ENCODE data around the gene FAP.

FAP gene

DNA sequence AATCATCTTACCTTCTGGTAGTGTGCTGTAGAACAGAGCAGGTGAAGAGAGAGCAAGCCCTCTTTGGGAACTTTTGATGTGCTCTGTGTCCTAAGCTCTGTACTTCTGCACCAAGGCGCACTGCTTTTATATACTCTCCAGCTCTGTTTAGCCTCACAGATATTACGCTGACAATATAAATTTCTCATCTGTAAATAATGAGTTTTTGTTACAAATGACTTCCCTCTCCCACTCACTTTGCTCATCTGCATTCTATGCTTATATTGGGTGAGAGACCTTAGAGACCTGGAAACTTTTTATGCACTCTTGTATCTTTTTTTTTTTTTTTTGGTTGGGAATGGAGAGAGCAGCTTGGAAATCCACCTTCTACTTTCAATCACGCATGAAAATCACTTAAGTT is 91.1 kb downstream of the FAP start, which contains the start of gene GCG:
GCG (minus strand) TSS at position 101 of the 400 bp plus-strand sequence. CDS start 3,069 bp downstream, outside the sequence.
- TF ChIP-seq, protein P1, sequence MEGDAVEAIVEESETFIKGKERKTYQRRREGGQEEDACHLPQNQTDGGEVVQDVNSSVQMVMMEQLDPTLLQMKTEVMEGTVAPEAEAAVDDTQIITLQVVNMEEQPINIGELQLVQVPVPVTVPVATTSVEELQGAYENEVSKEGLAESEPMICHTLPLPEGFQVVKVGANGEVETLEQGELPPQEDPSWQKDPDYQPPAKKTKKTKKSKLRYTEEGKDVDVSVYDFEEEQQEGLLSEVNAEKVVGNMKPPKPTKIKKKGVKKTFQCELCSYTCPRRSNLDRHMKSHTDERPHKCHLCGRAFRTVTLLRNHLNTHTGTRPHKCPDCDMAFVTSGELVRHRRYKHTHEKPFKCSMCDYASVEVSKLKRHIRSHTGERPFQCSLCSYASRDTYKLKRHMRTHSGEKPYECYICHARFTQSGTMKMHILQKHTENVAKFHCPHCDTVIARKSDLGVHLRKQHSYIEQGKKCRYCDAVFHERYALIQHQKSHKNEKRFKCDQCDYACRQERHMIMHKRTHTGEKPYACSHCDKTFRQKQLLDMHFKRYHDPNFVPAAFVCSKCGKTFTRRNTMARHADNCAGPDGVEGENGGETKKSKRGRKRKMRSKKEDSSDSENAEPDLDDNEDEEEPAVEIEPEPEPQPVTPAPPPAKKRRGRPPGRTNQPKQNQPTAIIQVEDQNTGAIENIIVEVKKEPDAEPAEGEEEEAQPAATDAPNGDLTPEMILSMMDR (IDR thresholded peaks at IDR 0.05; ENCODE audit: control insufficient read depth, extremely low read depth, insufficient read depth) = no peak
- DNase-seq (ENCODE audit: low read depth) = no peak

DNA sequence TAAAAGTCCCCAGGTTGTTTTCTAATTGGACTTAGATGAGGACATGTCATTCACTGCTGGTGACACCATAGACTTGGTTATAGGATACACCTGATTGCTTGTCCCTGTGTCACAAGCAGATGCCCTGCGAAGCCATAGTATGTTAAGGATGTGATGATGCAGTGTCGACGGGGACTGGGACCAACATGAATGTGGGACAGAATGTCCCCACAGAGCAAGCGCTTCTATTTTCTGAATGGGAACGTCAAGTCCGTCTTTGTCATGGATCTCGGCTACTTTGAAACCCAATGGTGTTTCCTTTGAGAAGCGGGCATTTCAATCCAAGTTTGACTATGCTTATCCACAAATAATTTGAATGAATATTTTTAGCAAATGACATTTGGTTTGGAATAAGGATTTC is 93.3 kb downstream of the FAP start:
- DNase-seq (ENCODE audit: low read depth) = no peak
- H3K4me3 ChIP-seq (ENCODE audit: low read depth, low read length) = no peak overlapping the region
- TF ChIP-seq, protein P1 (IDR thresholded peaks at IDR 0.05; ENCODE audit: control insufficient read depth, extremely low read depth, insufficient read depth) = no peak

More for the DNA sequence above, 91.1 kb downstream of the FAP start, which contains the start of gene GCG:
- H3K4me3 ChIP-seq (ENCODE audit: low read depth, low read length) = no peak within 1 kb of the TSS

DNA sequence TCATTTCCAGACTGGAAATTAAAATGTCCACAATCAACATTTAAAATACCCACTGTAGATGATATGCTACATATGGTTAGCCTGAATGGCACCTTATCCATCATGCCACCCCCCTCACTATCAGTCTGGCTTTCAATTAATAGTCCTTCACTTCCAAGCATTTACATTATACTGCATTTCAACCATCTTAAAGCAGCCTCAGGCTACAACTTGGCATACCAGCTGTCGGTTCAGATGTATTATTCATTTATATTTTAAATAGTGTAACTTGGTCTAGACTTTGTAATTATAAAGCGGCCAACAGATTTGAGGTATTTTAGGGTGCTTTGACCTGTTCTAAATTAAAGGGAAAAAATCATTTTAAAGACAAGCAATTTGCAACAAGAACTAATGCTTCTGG is 93.8 kb downstream of the FAP start:
- no peak overlapping the region for H3K4me3 ChIP-seq (ENCODE audit: low read depth, low read length)
- TF ChIP-seq, protein P1 (IDR thresholded peaks at IDR 0.05; ENCODE audit: control insufficient read depth, extremely low read depth, insufficient read depth) = no peak
- DNase-seq (ENCODE audit: low read depth) = no peak

DNA sequence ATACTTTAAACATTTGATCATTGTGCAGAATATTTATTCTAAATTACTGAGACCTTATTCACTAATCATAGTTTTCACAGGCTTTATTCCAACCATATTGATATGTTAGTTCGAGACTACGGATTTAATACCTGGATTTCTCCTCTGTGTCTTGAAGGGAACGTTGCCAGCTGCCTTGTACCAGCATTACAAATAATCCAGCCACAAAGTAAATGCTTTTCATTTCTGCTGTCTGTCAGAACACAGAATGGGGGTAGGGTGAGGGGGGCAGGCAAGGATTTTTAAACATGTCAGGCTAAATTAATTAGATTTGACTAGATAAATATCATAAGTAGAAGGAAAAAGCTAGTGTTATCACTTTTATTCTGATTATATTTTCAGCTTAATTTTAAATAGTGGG is 94.3 kb downstream of the FAP start:
- no peak overlapping the region for H3K4me3 ChIP-seq (ENCODE audit: low read depth, low read length)
- DNase-seq (ENCODE audit: low read depth) = no peak
- TF ChIP-seq, protein P1 (IDR thresholded peaks at IDR 0.05; ENCODE audit: control insufficient read depth, extremely low read depth, insufficient read depth) = no peak

DNA sequence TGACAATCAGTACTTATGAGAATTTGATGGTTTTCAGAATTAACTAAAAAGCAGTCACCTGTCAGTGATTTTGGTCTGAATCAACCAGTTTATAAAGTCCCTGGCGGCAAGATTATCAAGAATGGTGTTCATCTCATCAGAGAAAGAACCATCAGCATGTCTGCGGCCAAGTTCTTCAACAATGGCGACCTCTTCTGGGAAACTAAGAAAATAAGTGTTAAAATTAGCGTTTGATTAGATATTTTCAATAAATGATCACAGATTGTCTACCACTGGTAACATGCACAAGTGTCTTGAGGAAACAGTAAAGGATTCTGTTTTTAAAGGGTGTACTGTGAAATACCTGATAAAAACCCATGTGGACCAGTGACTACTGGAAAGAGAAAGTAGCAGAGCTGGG is 99.3 kb downstream of the FAP start:
- TF ChIP-seq, protein P1 (IDR thresholded peaks at IDR 0.05; ENCODE audit: control insufficient read depth, extremely low read depth, insufficient read depth) = no peak
- no peak overlapping the region for H3K4me3 ChIP-seq (ENCODE audit: low read depth, low read length)
- DNase-seq (ENCODE audit: low read depth) = no peak

DNA sequence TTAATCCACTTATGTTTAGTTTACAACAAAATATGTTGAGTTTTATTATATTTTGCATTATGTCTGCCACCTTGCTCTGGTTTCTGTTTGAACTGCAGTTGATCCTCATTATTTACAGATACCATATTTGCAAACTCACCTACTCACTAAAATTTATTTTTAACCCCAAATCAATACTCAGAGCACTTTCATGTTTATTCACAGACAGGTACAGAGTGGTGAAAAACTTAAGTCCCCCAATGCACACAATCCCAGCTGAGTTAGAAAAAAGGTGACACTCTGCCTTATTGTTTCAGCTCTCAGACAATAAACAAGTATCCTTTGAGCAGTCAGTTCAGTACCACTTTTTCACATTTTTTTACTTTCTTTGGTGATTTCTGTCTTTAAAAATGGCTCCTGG is 104.9 kb downstream of the FAP start:
- TF ChIP-seq, protein P1 (IDR thresholded peaks at IDR 0.05; ENCODE audit: control insufficient read depth, extremely low read depth, insufficient read depth) = no peak
- no peak for DNase-seq (ENCODE audit: low read depth)

DNA sequence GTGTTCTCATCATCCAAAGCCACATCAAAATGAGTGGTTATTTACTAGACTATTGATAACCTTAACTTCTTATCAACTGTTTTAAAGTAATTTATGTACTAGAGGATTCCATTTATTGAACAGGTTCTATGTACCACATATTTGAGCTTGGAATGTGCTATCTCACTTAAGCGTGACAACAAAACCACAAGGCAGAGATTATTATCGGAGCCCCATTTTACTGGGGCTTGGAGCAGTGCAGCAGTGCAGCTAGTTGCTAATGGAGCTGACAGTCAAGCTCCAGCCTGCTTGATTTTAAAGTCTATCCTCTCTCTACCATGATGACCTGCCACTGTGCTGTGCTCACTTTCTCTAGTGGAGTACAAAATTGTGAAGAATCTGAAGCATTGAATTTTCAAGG is 115.8 kb downstream of the FAP start:
- no peak for DNase-seq (ENCODE audit: low read depth)
- H3K4me3 ChIP-seq (ENCODE audit: low read depth, low read length) = no peak overlapping the region
- TF ChIP-seq, protein P1 (IDR thresholded peaks at IDR 0.05; ENCODE audit: control insufficient read depth, extremely low read depth, insufficient read depth) = no peak

More for the DNA sequence above, 104.9 kb downstream of the FAP start:
- H3K4me3 ChIP-seq (ENCODE audit: low read depth, low read length) = no peak overlapping the region

Data from LNCaP clone FGC (cell line).